WTC11 (cell line): ENCODE measurements around the gene CORO6. TPM values are rescaled to one million over a fixed set of nuclear protein-coding genes. Genes with fewer than 3 reads are reported as not detected.
A peak's percentile ranks its signal among the peaks of the same experiment; 100 is the strongest.

ENCODE experiments used
- ATAC-seq: fragments of 200-7000 bp; cut with Tn5 transposase; 2 replicates; pipeline ENCODE4 v1.10.0; 2021; ENCODE audit warnings: mild to moderate bottlenecking, moderate library complexity
- CTCF ChIA-PET: fragments of 300-600 bp; sonication (Branson Sonifier 250); formaldehyde crosslinking; loops from one replicate; lab custom pipeline; 2021; ENCODE audit warnings: antibody characterized with exemption; lab: Charles Lee
- POLR2A ChIA-PET: fragments of 350-600 bp; sonication (Branson Sonifier 250); formaldehyde crosslinking; loops from one replicate; lab custom pipeline; 2021; ENCODE audit warnings: antibody characterized with exemption; lab: Charles Lee
- DNase-seq: peaks from one replicate; pipeline ENCODE4 v3.0.0; 2021; ENCODE audit warnings: low spot score
- H3K27ac Mint-ChIP-seq: 2 replicates; pipeline ENCODE4 v1.8.0; 2021; ENCODE audit warnings: mixed read lengths
- H3K27me3 Mint-ChIP-seq: 2 replicates; pipeline ENCODE4 v1.8.0; 2021; ENCODE audit warnings: low read depth, mild to moderate bottlenecking, moderate library complexity, mixed read lengths
- H3K36me3 Mint-ChIP-seq: 2 replicates; pipeline ENCODE4 v1.8.0; 2021; ENCODE audit warnings: mixed read lengths
- H3K4me1 Mint-ChIP-seq: 2 replicates; pipeline ENCODE4 v1.8.0; 2022; ENCODE audit warnings: mixed read lengths
- H3K4me3 Mint-ChIP-seq: 2 replicates; pipeline ENCODE4 v1.8.0; 2021; ENCODE audit warnings: mild to moderate bottlenecking, moderate library complexity, mixed read lengths
- H3K9me3 Mint-ChIP-seq: 2 replicates; pipeline ENCODE4 v1.8.0; 2021; ENCODE audit warnings: mixed read lengths
- GTF2I ChIP-seq: fragments of 250-450 bp; sonication (Bioruptor Pico); conservative IDR thresholded peaks from 2 replicates; pipeline ENCODE4 v1.4.0; 2021; ENCODE audit warnings: mild to moderate bottlenecking
- HMGA2 ChIP-seq: fragments of 250-450 bp; sonication (Bioruptor Pico); IDR thresholded peaks from 2 replicates; pipeline ENCODE4 v1.4.0; 2021; ENCODE audit warnings: mild to moderate bottlenecking, moderate library complexity
- JAZF1 ChIP-seq: fragments of 250-450 bp; sonication (Bioruptor Pico); IDR thresholded peaks from 2 replicates; pipeline ENCODE4 v1.9.0; 2021; ENCODE audit warnings: moderate library complexity, mild to moderate bottlenecking, inconsistent platforms
- JUN ChIP-seq: sonication (generic); formaldehyde crosslinking; IDR thresholded peaks from 2 replicates; pipeline ENCODE4 v1.8.0; 2023; ENCODE audit warnings: mild to moderate bottlenecking, missing genetic modification reagents
- KAT7 ChIP-seq: sonication (generic); formaldehyde crosslinking; IDR thresholded peaks from 2 replicates; pipeline ENCODE4 v1.8.1; 2023; ENCODE audit warnings: missing genetic modification reagents, mild to moderate bottlenecking, borderline replicate concordance
- NFATC4 ChIP-seq: fragments of 250-450 bp; sonication (Bioruptor Pico); IDR thresholded peaks from 2 replicates; pipeline ENCODE4 v1.9.0; 2021; ENCODE audit warnings: mild to moderate bottlenecking
- NFYB ChIP-seq: sonication (generic); formaldehyde crosslinking; conservative IDR thresholded peaks from 2 replicates; pipeline ENCODE4 v1.8.0; 2022; ENCODE audit warnings: low read depth, missing genetic modification reagents
- NR1H2 ChIP-seq: sonication (generic); formaldehyde crosslinking; IDR thresholded peaks from 2 replicates; pipeline ENCODE4 v1.9.0; 2021; ENCODE audit warnings: mild to moderate bottlenecking, moderate library complexity, missing genetic modification reagents
- OVOL2 ChIP-seq: fragments of 250-450 bp; sonication (Bioruptor Pico); IDR thresholded peaks from 2 replicates; pipeline ENCODE4 v1.9.0; 2021; ENCODE audit warnings: mild to moderate bottlenecking, borderline replicate concordance
- SMAD4 ChIP-seq: sonication (generic); formaldehyde crosslinking; IDR thresholded peaks from 2 replicates; pipeline ENCODE4 v1.8.0; 2022; ENCODE audit warnings: mild to moderate bottlenecking, missing genetic modification reagents
- TCF7 ChIP-seq: sonication (generic); formaldehyde crosslinking; IDR thresholded peaks from 2 replicates; pipeline ENCODE4 v1.8.0; 2022; ENCODE audit warnings: mild to moderate bottlenecking, low read depth, missing genetic modification reagents, moderate library complexity
- ZBTB21 ChIP-seq: sonication (generic); formaldehyde crosslinking; IDR thresholded peaks from 2 replicates; pipeline ENCODE4 v1.8.1; 2023; ENCODE audit warnings: mild to moderate bottlenecking, missing genetic modification reagents, borderline replicate concordance
- ZNF219 ChIP-seq: sonication (generic); formaldehyde crosslinking; IDR thresholded peaks from 2 replicates; pipeline ENCODE4 v1.8.0; 2023; ENCODE audit warnings: missing genetic modification reagents, mild to moderate bottlenecking, borderline replicate concordance
- ZNF423 ChIP-seq: fragments of 250-450 bp; sonication (Bioruptor Pico); IDR thresholded peaks from 2 replicates; pipeline ENCODE4 v2.1.2; 2022; ENCODE audit warnings: mild to moderate bottlenecking, moderate library complexity
- ZNF671 ChIP-seq: fragments of 250-450 bp; sonication (Bioruptor Pico); IDR thresholded peaks from 2 replicates; pipeline ENCODE4 v1.8.0; 2021; ENCODE audit warnings: mild to moderate bottlenecking
- total RNA-seq: library from RNA; stranded (reverse); gene quantifications from 3 replicates; pipeline ENCODE4 v1.2.3, GENCODE V29; 2021
- TF ChIP-seq, protein P1 (sequence below): sonication (generic); formaldehyde crosslinking; IDR thresholded peaks from 2 replicates; pipeline ENCODE4 v1.8.1; 2023; ENCODE audit warnings: mild to moderate bottlenecking, missing genetic modification reagents
- TF ChIP-seq, protein P2 (sequence below): fragments of 250-450 bp; sonication (Bioruptor Pico); conservative IDR thresholded peaks from 2 replicates; pipeline ENCODE4 v1.9.0; 2021; ENCODE audit warnings: mild to moderate bottlenecking
- TF ChIP-seq, protein P3 (sequence below): sonication (generic); formaldehyde crosslinking; IDR thresholded peaks from 2 replicates; pipeline ENCODE4 v1.8.0; 2023; ENCODE audit warnings: mild to moderate bottlenecking, missing genetic modification reagents
- TF ChIP-seq, protein P4 (sequence below): fragments of 250-450 bp; sonication (Bioruptor Pico); IDR thresholded peaks from 2 replicates; pipeline ENCODE4 v2.1.2; 2022; ENCODE audit warnings: mild to moderate bottlenecking, moderate library complexity

Gene CORO6
- total RNA-seq, 1 experiment from 2014 or later = 8.9 TPM

DNA sequence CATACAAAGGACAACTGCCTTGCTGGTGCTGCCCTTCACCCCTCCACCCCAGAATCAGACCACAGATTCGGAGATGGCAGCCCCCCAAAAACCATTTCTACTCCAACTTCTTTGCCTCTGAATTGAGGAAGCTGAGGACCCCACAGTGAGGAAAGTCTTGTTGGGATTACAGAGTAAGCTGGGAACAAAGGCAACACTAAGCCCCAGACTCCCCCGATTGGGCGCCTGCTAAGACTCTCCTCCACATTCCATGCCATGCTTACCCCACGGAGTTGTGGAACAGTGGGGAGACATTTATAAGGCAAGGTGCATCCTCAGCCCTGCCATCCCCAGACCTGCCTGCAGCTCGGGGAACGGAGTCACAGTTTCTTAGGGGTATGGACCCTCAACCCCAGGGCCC is 35.1 kb downstream of the CORO6 start:
- POLR2A ChIA-PET = no interaction called here
- Mint-ChIP-seq H3K27me3 (peaks cover 4% of the 10 kb centered on the region; the same call in 1 of the 2 replicates), H3K4me1 (peaks cover 55% of the 10 kb centered on the region), H3K9me3 (no peaks in the 10 kb centered on the region), H3K4me3 (peak overlapping the region; percentile 79; the same call in 1 of the 2 replicates), H3K36me3 (peaks cover 11% of the 10 kb centered on the region; the same call in 1 of the 2 replicates), H3K27ac (no peak overlapping the region)
- ATAC-seq = no peak
- CTCF ChIA-PET = interaction anchor here (0.6 to 1.9 kb wide), 9 partner anchors 10 to 442 kb away, joined by 3 to 25 read pairs (median 5); partner anchors contain the start of genes ABHD15 and TP53I13
- no peak for DNase-seq
- no peak for TF ChIP-seq TCF7
- TF ChIP-seq, protein P1, sequence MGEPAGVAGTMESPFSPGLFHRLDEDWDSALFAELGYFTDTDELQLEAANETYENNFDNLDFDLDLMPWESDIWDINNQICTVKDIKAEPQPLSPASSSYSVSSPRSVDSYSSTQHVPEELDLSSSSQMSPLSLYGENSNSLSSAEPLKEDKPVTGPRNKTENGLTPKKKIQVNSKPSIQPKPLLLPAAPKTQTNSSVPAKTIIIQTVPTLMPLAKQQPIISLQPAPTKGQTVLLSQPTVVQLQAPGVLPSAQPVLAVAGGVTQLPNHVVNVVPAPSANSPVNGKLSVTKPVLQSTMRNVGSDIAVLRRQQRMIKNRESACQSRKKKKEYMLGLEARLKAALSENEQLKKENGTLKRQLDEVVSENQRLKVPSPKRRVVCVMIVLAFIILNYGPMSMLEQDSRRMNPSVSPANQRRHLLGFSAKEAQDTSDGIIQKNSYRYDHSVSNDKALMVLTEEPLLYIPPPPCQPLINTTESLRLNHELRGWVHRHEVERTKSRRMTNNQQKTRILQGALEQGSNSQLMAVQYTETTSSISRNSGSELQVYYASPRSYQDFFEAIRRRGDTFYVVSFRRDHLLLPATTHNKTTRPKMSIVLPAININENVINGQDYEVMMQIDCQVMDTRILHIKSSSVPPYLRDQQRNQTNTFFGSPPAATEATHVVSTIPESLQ (CRISPR knock-in tag) = no peak

DNA sequence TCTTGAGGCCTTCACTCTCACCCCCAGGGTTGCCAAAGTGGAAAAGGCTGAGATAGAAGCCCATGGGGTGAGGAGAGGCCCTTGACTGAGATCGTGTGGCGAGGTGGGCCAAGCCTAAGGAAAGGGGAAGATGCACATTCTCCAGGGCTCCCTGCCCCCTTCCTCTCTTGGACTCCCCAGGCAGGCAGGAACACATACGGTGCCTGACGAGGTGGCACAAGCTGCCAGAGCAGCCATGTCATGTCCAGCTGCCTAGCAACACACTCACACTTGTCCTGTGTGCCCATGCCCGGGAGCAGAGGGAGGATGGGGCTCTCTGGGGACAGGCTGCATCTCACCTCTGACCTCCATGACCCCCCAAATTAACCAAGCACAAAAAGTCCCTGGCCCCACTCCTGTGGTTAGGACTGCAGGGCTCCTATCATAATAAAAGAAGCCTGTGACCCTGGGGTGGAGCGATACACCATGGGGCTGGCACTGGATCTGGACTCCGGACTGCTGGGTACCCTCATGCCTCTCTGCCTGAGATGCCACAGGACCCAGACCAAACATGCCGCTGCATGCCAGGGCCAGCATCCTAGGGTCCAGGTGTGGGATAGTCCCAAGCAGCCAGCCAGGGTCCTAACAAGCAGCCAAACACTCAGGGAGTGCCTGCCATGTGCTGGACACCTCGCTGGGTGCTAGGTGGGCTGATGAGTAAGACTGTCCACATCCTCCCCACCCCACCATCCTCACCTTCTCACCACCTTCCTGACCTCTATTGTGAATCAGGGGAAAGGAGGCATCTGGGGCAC is 35.8 kb downstream of the CORO6 start:
- Mint-ChIP-seq H3K27ac (no peak overlapping the region), H3K4me1 (peaks cover 48% of the 10 kb centered on the region)

DNA sequence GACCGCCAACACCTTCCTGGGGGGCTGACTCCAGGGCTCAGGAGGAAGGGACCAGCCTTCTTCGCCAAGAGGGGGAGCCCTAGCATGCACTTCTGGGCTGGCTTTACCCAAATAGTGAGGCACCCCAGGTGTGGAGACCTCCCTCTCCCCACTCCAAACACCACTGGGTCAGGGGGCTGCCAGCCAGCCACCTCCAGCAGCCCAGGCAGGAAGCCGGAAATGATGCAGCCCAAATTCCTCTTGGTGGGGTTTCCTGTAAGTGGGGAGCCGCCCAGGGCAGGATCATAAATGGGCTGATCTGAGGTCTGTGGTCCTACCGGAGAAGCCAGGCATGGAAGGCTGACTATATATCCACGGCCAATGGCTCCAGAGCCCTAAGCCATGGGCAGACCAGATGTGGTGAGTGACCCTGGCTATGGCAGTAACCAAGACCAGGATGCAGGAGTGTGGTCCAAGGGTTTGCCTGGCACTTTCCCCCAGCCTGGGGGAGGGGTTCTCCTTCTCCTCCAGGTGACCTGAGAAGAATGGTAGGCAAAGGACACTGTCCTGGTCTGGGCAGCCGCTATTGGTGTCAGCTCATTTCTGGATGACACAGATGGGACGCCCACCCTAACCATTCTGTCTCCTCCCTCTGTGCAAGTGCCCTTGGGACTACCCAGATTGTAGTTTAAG is 37.5 kb downstream of the CORO6 start:
- peaks cover 4% of the 10 kb centered on the region; the same call in 1 of the 2 replicates for H3K27me3 Mint-ChIP-seq
- peaks cover 43% of the 10 kb centered on the region for H3K4me1 Mint-ChIP-seq
- peak; percentile 7 for ATAC-seq
- no peaks in the 10 kb centered on the region for H3K9me3 Mint-ChIP-seq
- ChIA-PET POLR2A (no interaction called here), CTCF (interaction anchor here (1.0 to 3.4 kb wide), 11 partner anchors 9 to 508 kb away, joined by 3 to 32 read pairs (median 5); partner anchors contain the start of gene TP53I13)
- TF ChIP-seq, protein P2, sequence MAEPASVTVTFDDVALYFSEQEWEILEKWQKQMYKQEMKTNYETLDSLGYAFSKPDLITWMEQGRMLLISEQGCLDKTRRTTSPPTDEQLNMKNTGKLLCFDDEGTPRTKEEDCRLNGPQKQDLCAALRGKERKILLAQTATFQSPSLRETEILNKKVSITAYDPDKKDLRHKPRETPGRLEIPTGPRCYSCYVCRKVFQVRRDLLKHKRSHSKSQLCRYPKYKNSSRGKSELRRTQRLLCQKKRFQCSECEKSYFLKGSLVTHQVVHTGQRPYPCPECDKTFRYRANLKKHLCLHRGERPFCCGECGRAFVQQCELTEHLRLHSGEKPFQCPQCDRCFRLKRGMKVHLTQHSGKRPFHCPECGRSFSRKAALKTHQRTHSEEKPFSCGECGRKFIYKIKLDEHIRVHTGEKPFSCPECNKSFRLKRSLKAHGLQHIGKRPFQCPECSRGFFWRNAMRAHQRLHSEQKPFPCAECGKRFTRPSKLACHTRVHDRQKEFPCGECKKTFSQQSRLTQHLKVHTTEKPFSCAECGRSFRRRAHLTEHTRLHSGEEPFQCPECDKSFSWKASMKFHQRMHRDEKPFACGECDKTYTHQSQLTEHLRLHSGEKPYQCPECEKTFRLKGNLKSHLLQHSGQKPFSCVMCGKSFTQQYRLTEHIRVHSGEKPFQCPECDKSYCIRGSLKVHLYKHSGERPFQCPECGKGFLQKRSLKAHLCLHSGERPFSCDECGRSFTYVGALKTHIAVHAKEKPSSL (CRISPR knock-in tag) = no peak
- TF ChIP-seq OVOL2 (no peak), NR1H2 (CRISPR knock-in tag) (no peak), KAT7 (CRISPR knock-in tag) (no peak), JUN (CRISPR knock-in tag) (no peak), ZBTB21 (CRISPR knock-in tag) (no peak), ZNF219 (CRISPR knock-in tag) (no peak), ZNF671 (CRISPR knock-in tag) (no peak), JAZF1 (CRISPR knock-in tag) (no peak), ZNF423 (CRISPR knock-in tag) (no peak), NFYB (CRISPR knock-in tag) (no peak), GTF2I (CRISPR knock-in tag) (no peak), NFATC4 (CRISPR knock-in tag) (no peak), HMGA2 (no peak)
- TF ChIP-seq, protein P1 (CRISPR knock-in tag) = no peak
- TF ChIP-seq, protein P3, sequence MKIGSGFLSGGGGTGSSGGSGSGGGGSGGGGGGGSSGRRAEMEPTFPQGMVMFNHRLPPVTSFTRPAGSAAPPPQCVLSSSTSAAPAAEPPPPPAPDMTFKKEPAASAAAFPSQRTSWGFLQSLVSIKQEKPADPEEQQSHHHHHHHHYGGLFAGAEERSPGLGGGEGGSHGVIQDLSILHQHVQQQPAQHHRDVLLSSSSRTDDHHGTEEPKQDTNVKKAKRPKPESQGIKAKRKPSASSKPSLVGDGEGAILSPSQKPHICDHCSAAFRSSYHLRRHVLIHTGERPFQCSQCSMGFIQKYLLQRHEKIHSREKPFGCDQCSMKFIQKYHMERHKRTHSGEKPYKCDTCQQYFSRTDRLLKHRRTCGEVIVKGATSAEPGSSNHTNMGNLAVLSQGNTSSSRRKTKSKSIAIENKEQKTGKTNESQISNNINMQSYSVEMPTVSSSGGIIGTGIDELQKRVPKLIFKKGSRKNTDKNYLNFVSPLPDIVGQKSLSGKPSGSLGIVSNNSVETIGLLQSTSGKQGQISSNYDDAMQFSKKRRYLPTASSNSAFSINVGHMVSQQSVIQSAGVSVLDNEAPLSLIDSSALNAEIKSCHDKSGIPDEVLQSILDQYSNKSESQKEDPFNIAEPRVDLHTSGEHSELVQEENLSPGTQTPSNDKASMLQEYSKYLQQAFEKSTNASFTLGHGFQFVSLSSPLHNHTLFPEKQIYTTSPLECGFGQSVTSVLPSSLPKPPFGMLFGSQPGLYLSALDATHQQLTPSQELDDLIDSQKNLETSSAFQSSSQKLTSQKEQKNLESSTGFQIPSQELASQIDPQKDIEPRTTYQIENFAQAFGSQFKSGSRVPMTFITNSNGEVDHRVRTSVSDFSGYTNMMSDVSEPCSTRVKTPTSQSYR (CRISPR knock-in tag) = no peak
- H3K4me3 Mint-ChIP-seq = no peak overlapping the region
- no peak overlapping the region for H3K27ac Mint-ChIP-seq
- peaks cover 22% of the 10 kb centered on the region for H3K36me3 Mint-ChIP-seq
- no peak for DNase-seq

More for the DNA sequence above, 35.8 kb downstream of the CORO6 start:
- DNase-seq (no peak), ATAC-seq (no peak)
- CTCF ChIA-PET = interaction anchor here (1.0 to 3.4 kb wide), 9 partner anchors 7 to 217 kb away, joined by 3 to 32 read pairs (median 4); partner anchors contain the start of gene TP53I13
- peaks cover 17% of the 10 kb centered on the region for H3K36me3 Mint-ChIP-seq
- no peak for TF ChIP-seq SMAD4 (CRISPR knock-in tag)
- TF ChIP-seq, protein P4, sequence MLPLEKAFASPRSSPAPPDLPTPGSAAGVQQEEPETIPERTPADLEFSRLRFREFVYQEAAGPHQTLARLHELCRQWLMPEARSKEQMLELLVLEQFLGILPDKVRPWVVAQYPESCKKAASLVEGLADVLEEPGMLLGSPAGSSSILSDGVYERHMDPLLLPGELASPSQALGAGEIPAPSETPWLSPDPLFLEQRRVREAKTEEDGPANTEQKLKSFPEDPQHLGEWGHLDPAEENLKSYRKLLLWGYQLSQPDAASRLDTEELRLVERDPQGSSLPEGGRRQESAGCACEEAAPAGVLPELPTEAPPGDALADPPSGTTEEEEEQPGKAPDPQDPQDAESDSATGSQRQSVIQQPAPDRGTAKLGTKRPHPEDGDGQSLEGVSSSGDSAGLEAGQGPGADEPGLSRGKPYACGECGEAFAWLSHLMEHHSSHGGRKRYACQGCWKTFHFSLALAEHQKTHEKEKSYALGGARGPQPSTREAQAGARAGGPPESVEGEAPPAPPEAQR (CRISPR knock-in tag) = no peak
- no peak for TF ChIP-seq ZNF423 (CRISPR knock-in tag)
- TF ChIP-seq, all 79 proteins: peak for 0
- Mint-ChIP-seq H3K27me3 (peaks cover 4% of the 10 kb centered on the region; the same call in 1 of the 2 replicates), H3K9me3 (no peaks in the 10 kb centered on the region), H3K4me3 (no peak overlapping the region)
- POLR2A ChIA-PET = no interaction called here
